Stimulated activated CD8-positive, alpha-beta memory T cell treated with anti-CD3 and anti-CD28 coated beads, Interleukin-15, amount 100 ng/mL, for 24 hours (primary cell): ENCODE data around the gene APBA3.

Source experiments
- DNase-seq: peaks from one replicate; pipeline ENCODE4 v3.0.0-alpha.2; 2020; ENCODE audit warnings: low read depth

Gene APBA3

GRCh38 chr19:3719868-3720267 lies 41.6 kb downstream of the APBA3 start:
- DNase-seq, result no peak

GRCh38 chr19:3716147-3716668 lies 45.3 kb downstream of the APBA3 start:
- DNase-seq, result no peak

GRCh38 chr19:3712663-3713611 lies 48.6 kb downstream of the APBA3 start:
- DNase-seq, result no peak

- no peak for DNase-seq
Measured at GRCh38 chr19:3710265-3710812, 51.2 kb downstream of the APBA3 start.

- no peak for DNase-seq
Measured at GRCh38 chr19:3708207-3708931, 53.1 kb downstream of the APBA3 start, which contains the start of gene TJP3. Gene TJP3 (plus strand): TSS chr19:3708384. CDS start chr19:3728433, 20,049 bp downstream.

- no peak for DNase-seq
Measured at GRCh38 chr19:3707868-3708206, 53.7 kb downstream of the APBA3 start.

GRCh38 chr19:3701200-3701599 lies 60.3 kb downstream of the APBA3 start:
- no peak for DNase-seq
